ENCODE data around the gene CALML4. TPM values are rescaled to one million over a fixed set of nuclear protein-coding genes. Genes with fewer than 3 reads are reported as not detected.
"Not testable (repeated sequence)": the region's sequence is repeated elsewhere in the genome, so short reads cannot be mapped to it uniquely, and the experiment has no call there.

The CALML4 gene
- total RNA-seq, 6 experiments from 2014 or later = 0.40 to 1.9 (median 0.87) TPM

GRCh38 chr15:68177742-68178141 lies 27.4 kb downstream of the CALML4 start:
- H3K36me3 Mint-ChIP-seq (ENCODE audit: low read depth) = peaks cover 26% of the 10 kb centered on the region
- H3K27me3 Mint-ChIP-seq (ENCODE audit: insufficient read depth) = no peaks in the 10 kb centered on the region
- H3K27ac Mint-ChIP-seq = 0 out of 2 replicates have a peak overlapping the region, but pooled peaks have one; percentile 7
- H3K9me3 Mint-ChIP-seq = no peaks in the 10 kb centered on the region
- TF ChIP-seq CTCF (IDR thresholded peaks at IDR 0.05) = no peak
- H3K4me1 Mint-ChIP-seq (ENCODE audit: low read depth) = no peaks in the 10 kb centered on the region; the same call in 1 of the 2 replicates
- no peak overlapping the region for H3K4me3 Mint-ChIP-seq
- peak; percentile 16 for DNase-seq

GRCh38 chr15:68176601-68177000 lies 28.5 kb downstream of the CALML4 start:
- DNase-seq = no peak
- Mint-ChIP-seq H3K9me3 (no peaks in the 10 kb centered on the region), H3K4me3 (no peak overlapping the region), H3K27ac (no peak overlapping the region), H3K4me1 (ENCODE audit: low read depth) (no peaks in the 10 kb centered on the region), H3K36me3 (ENCODE audit: low read depth) (peaks cover 27% of the 10 kb centered on the region), H3K27me3 (ENCODE audit: insufficient read depth) (no peaks in the 10 kb centered on the region)
- TF ChIP-seq CTCF (IDR thresholded peaks at IDR 0.05) = no peak

GRCh38 chr15:68175526-68175925 lies 29.6 kb downstream of the CALML4 start:
- Mint-ChIP-seq H3K4me3 (no peak overlapping the region), H3K27me3 (ENCODE audit: insufficient read depth) (no peaks in the 10 kb centered on the region), H3K9me3 (no peaks in the 10 kb centered on the region), H3K36me3 (ENCODE audit: low read depth) (peaks cover 20% of the 10 kb centered on the region), H3K4me1 (ENCODE audit: low read depth) (no peaks in the 10 kb centered on the region), H3K27ac (no peak overlapping the region)
- no peak for DNase-seq
- no peak for TF ChIP-seq CTCF (IDR thresholded peaks at IDR 0.05)

GRCh38 chr15:68173119-68173518 lies 32.0 kb downstream of the CALML4 start:
- Mint-ChIP-seq H3K9me3 (no peaks in the 10 kb centered on the region), H3K27ac (no peak overlapping the region), H3K27me3 (ENCODE audit: insufficient read depth) (no peaks in the 10 kb centered on the region), H3K36me3 (ENCODE audit: low read depth) (peaks cover 20% of the 10 kb centered on the region), H3K4me3 (no peak overlapping the region), H3K4me1 (ENCODE audit: low read depth) (no peaks in the 10 kb centered on the region)
- no peak for TF ChIP-seq CTCF (IDR thresholded peaks at IDR 0.05)
- no peak for DNase-seq

GRCh38 chr15:68172037-68172436 lies 33.1 kb downstream of the CALML4 start:
- peaks cover 13% of the 10 kb centered on the region; the same call in 1 of the 2 replicates for H3K36me3 Mint-ChIP-seq (ENCODE audit: low read depth)
- not testable (repeated sequence) for DNase-seq; H3K4me3 Mint-ChIP-seq; H3K27me3 Mint-ChIP-seq (ENCODE audit: insufficient read depth); H3K9me3 Mint-ChIP-seq; H3K4me1 Mint-ChIP-seq (ENCODE audit: low read depth); H3K27ac Mint-ChIP-seq

- DNase-seq = no peak
- Mint-ChIP-seq H3K9me3 (no peaks in the 10 kb centered on the region), H3K4me1 (ENCODE audit: low read depth) (no peaks in the 10 kb centered on the region), H3K4me3 (no peak overlapping the region), H3K36me3 (ENCODE audit: low read depth) (peaks cover 5% of the 10 kb centered on the region; the same call in 1 of the 2 replicates), H3K27me3 (ENCODE audit: insufficient read depth) (no peaks in the 10 kb centered on the region), H3K27ac (no peak overlapping the region)
- no peak for TF ChIP-seq CTCF (IDR thresholded peaks at IDR 0.05)
Measured at GRCh38 chr15:68166847-68167246, 38.3 kb downstream of the CALML4 start.
